GM18526 (cell line): ENCODE results near the gene ZNF652.

Experiments used
- POLR2A ChIP-seq: IDR thresholded peaks from 3 replicates; pipeline ENCODE4 v1.6.1; 2011; ENCODE audit not compliant: insufficient read length; ENCODE audit errors: extremely low read depth

Gene ZNF652

GRCh38 chr17:49343273-49343672, 18.8 kb downstream of the ZNF652 start:
- no peak for TF ChIP-seq POLR2A

- TF ChIP-seq POLR2A, result no peak
These were observed 19.5 kb downstream of the ZNF652 start for GRCh38 chr17:49342575-49342936.

- no peak for TF ChIP-seq POLR2A
These were observed 20.7 kb downstream of the ZNF652 start for GRCh38 chr17:49341356-49341755.

GRCh38 chr17:49339354-49339753, 22.7 kb downstream of the ZNF652 start:
- TF ChIP-seq POLR2A, result no peak

- no peak for TF ChIP-seq POLR2A
These were observed 23.2 kb downstream of the ZNF652 start for GRCh38 chr17:49338883-49339282.

- TF ChIP-seq POLR2A, result no peak
These were observed 24.2 kb downstream of the ZNF652 start for GRCh38 chr17:49337884-49338283.

- no peak for TF ChIP-seq POLR2A
These were observed 27.1 kb downstream of the ZNF652 start for GRCh38 chr17:49334744-49335512.

- TF ChIP-seq POLR2A, result no peak
These were observed 28.2 kb downstream of the ZNF652 start for GRCh38 chr17:49333804-49334203.

- TF ChIP-seq POLR2A, result no peak
These were observed 33.9 kb downstream of the ZNF652 start for GRCh38 chr17:49327835-49328784.

GRCh38 chr17:49325980-49326379, 36.1 kb downstream of the ZNF652 start:
- TF ChIP-seq POLR2A, result no peak

GRCh38 chr17:49318435-49318965, 43.5 kb downstream of the ZNF652 start:
- TF ChIP-seq POLR2A, result no peak

- TF ChIP-seq POLR2A, result no peak
These were observed 45.0 kb downstream of the ZNF652 start for GRCh38 chr17:49316889-49317675.

GRCh38 chr17:49316258-49316570, 45.8 kb downstream of the ZNF652 start:
- no peak for TF ChIP-seq POLR2A

- TF ChIP-seq POLR2A, result no peak
These were observed 46.3 kb downstream of the ZNF652 start for GRCh38 chr17:49315551-49316257.

GRCh38 chr17:49312722-49313121, 49.3 kb downstream of the ZNF652 start:
- TF ChIP-seq POLR2A, result no peak

- TF ChIP-seq POLR2A, result no peak
These were observed 62.1 kb downstream of the ZNF652 start for GRCh38 chr17:49299996-49300395.
